ENCODE measurements around the gene ALPG.
"Not testable (repeated sequence)": the region's sequence is repeated elsewhere in the genome, so short reads cannot be mapped to it uniquely, and the experiment has no call there.

Gene ALPG

DNA sequence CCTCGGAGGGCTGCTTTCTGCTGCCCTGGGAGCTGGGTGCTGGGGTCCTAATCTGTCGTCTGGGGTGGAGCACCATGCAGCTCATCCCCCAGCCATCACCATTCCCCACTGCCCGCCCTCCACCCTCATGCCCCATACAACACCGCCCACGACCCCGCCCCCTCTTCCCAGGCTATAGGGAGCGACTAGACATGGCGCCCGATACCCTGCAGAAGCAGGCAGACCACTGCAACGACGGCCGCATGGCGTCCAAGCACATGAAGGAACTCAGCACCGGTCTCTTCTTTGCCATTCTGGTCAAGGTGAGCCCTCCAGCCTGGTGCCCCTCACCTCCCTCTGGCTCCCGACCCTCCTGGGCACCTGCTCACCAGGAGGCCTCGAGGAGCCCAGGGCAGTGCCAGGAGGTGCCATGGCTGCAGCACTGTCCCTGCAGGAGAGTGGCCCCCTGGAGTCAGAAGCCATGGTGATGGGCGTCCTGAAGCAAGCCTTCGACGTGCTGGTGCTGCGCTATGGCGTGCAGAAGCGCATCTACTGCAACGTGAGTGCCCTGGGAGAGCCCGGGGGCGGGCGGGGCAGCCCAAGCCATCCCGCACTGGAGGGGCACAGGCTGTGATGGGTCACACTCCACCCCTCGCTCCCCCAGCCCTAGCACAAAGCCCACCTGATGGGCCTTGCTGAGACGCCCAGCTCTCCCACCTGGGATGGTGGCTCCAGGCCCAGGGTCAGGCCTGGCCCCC, 38.7 kb downstream of the ALPG start:
- not testable (repeated sequence) for H3K9me3 ChIP-seq (ENCODE audit: control insufficient read depth in 1 of 2, low read length in 2 of 2); H3K36me3 ChIP-seq (ENCODE audit: control insufficient read depth in 1 of 2, insufficient read depth in 2 of 2, low read length in 2 of 2); H3K4me3 ChIP-seq (ENCODE audit: low read depth in 1 of 2, low read length in 2 of 2); H3K4me1 ChIP-seq (ENCODE audit: control insufficient read depth in 1 of 2, insufficient read depth in 2 of 2, low read length in 2 of 2); H3K27ac ChIP-seq (ENCODE audit: low read length); H3K27me3 ChIP-seq (ENCODE audit: low read depth, low read length)

DNA sequence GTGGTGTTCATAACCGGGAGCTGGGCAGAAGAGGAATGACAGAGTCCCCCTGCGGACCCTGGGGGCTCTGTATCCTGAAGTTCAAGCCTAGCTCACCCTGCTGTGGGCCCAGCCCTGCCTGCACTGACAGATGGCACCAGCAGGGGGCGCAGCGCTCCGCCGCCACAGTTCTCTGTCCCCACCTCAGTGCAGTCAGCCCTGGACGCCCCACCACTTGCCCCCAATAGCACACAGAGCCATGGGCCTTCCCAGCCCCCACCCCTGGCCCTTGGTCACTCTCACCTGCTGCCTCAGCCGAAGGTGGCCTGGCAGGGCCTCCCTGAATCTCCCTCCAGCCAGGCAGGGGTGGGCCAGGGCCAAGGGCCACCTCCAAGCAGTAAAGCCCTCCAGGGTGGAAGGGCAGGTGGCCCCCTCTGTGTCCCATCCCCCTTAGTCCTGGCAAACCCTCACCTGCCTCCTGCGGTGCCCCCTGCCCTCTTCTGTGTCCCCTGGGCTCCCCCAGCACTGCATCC, 39.7 kb downstream of the ALPG start:
- H3K27me3 ChIP-seq (ENCODE audit: low read depth, low read length); H3K27ac ChIP-seq (ENCODE audit: low read length); H3K4me3 ChIP-seq (ENCODE audit: low read depth in 1 of 2, low read length in 2 of 2); H3K36me3 ChIP-seq (ENCODE audit: control insufficient read depth in 1 of 2, insufficient read depth in 2 of 2, low read length in 2 of 2); H3K9me3 ChIP-seq (ENCODE audit: control insufficient read depth in 1 of 2, low read length in 2 of 2); H3K4me1 ChIP-seq (ENCODE audit: control insufficient read depth in 1 of 2, insufficient read depth in 2 of 2, low read length in 2 of 2): not testable (repeated sequence)

DNA sequence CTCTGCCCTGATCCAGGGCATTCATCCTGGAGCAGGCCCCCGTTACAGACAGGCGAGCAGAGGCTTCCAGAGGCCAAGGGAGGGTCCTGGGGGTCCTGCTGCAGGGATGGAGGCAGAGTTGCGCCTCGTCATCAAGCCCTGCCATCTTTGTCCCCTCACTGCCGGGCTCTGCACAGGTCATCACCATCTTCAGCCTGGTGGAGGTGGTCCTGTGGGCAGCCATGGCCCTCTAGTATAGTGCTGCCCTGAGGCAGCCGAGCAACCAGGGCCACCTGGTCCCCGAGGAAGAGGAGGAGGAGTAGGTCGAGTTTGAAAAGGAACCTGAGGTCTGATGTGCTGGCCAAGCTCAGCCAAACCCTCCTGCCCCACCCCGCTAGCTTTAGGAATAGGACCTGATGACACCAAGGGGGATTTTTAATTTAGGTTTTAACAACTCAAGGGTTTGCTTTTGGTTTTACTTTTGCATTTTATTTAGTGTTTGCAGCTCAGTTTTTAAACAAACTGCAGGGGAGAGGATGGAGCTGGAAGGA, 40.5 kb downstream of the ALPG start:
- H3K36me3 ChIP-seq (ENCODE audit: control insufficient read depth in 1 of 2, insufficient read depth in 2 of 2, low read length in 2 of 2), result no peaks in the 10 kb centered on the region

GRCh38 chr2:232447638-232448303, 41.1 kb downstream of the ALPG start:
- H3K36me3 ChIP-seq (ENCODE audit: control insufficient read depth in 1 of 2, insufficient read depth in 2 of 2, low read length in 2 of 2), result no peaks in the 10 kb centered on the region
- no peaks in the 10 kb centered on the region for H3K9me3 ChIP-seq (ENCODE audit: control insufficient read depth in 1 of 2, low read length in 2 of 2)
- no peaks in the 10 kb centered on the region for H3K27me3 ChIP-seq (ENCODE audit: low read depth, low read length)
- no peak overlapping the region for H3K27ac ChIP-seq (ENCODE audit: low read length)
- no peaks in the 10 kb centered on the region for H3K4me1 ChIP-seq (ENCODE audit: control insufficient read depth in 1 of 2, insufficient read depth in 2 of 2, low read length in 2 of 2)
- H3K4me3 ChIP-seq (ENCODE audit: low read depth in 1 of 2, low read length in 2 of 2), result no peak overlapping the region

More for the DNA sequence above, 40.5 kb downstream of the ALPG start:
- Histone ChIP-seq H3K27ac (ENCODE audit: low read length) (no peak overlapping the region), H3K4me3 (ENCODE audit: low read depth in 1 of 2, low read length in 2 of 2) (no peak overlapping the region), H3K27me3 (ENCODE audit: low read depth, low read length) (no peaks in the 10 kb centered on the region), H3K9me3 (ENCODE audit: control insufficient read depth in 1 of 2, low read length in 2 of 2) (no peaks in the 10 kb centered on the region), H3K4me1 (ENCODE audit: control insufficient read depth in 1 of 2, insufficient read depth in 2 of 2, low read length in 2 of 2) (no peaks in the 10 kb centered on the region)

GRCh38 chr2:232448304-232448690, 41.7 kb downstream of the ALPG start:
- Histone ChIP-seq H3K4me3 (ENCODE audit: low read depth in 1 of 2, low read length in 2 of 2) (no peak overlapping the region), H3K4me1 (ENCODE audit: control insufficient read depth in 1 of 2, insufficient read depth in 2 of 2, low read length in 2 of 2) (no peaks in the 10 kb centered on the region), H3K9me3 (ENCODE audit: control insufficient read depth in 1 of 2, low read length in 2 of 2) (no peaks in the 10 kb centered on the region), H3K36me3 (ENCODE audit: control insufficient read depth in 1 of 2, insufficient read depth in 2 of 2, low read length in 2 of 2) (no peaks in the 10 kb centered on the region), H3K27ac (ENCODE audit: low read length) (no peak overlapping the region), H3K27me3 (ENCODE audit: low read depth, low read length) (no peaks in the 10 kb centered on the region)

- Histone ChIP-seq H3K4me3 (ENCODE audit: low read depth in 1 of 2, low read length in 2 of 2) (no peak overlapping the region), H3K27me3 (ENCODE audit: low read depth, low read length) (no peaks in the 10 kb centered on the region), H3K4me1 (ENCODE audit: control insufficient read depth in 1 of 2, insufficient read depth in 2 of 2, low read length in 2 of 2) (no peaks in the 10 kb centered on the region), H3K36me3 (ENCODE audit: control insufficient read depth in 1 of 2, insufficient read depth in 2 of 2, low read length in 2 of 2) (no peaks in the 10 kb centered on the region), H3K27ac (ENCODE audit: low read length) (no peak overlapping the region), H3K9me3 (ENCODE audit: control insufficient read depth in 1 of 2, low read length in 2 of 2) (no peaks in the 10 kb centered on the region)
These were observed 43.3 kb downstream of the ALPG start for GRCh38 chr2:232449964-232450363.

GRCh38 chr2:232451645-232452044, 45.0 kb downstream of the ALPG start:
- H3K4me3 ChIP-seq (ENCODE audit: low read depth in 1 of 2, low read length in 2 of 2); H3K36me3 ChIP-seq (ENCODE audit: control insufficient read depth in 1 of 2, insufficient read depth in 2 of 2, low read length in 2 of 2); H3K9me3 ChIP-seq (ENCODE audit: control insufficient read depth in 1 of 2, low read length in 2 of 2); H3K27ac ChIP-seq (ENCODE audit: low read length); H3K4me1 ChIP-seq (ENCODE audit: control insufficient read depth in 1 of 2, insufficient read depth in 2 of 2, low read length in 2 of 2); H3K27me3 ChIP-seq (ENCODE audit: low read depth, low read length): not testable (repeated sequence)

GRCh38 chr2:232454630-232455029, 48.0 kb downstream of the ALPG start:
- no peaks in the 10 kb centered on the region for H3K27me3 ChIP-seq (ENCODE audit: low read depth, low read length)
- no peak overlapping the region for H3K4me3 ChIP-seq (ENCODE audit: low read depth in 1 of 2, low read length in 2 of 2)
- H3K27ac ChIP-seq (ENCODE audit: low read length), result no peak overlapping the region
- H3K36me3 ChIP-seq (ENCODE audit: control insufficient read depth in 1 of 2, insufficient read depth in 2 of 2, low read length in 2 of 2), result no peaks in the 10 kb centered on the region
- no peaks in the 10 kb centered on the region for H3K9me3 ChIP-seq (ENCODE audit: control insufficient read depth in 1 of 2, low read length in 2 of 2)
- H3K4me1 ChIP-seq (ENCODE audit: control insufficient read depth in 1 of 2, insufficient read depth in 2 of 2, low read length in 2 of 2), result no peaks in the 10 kb centered on the region

- H3K9me3 ChIP-seq (ENCODE audit: control insufficient read depth in 1 of 2, low read length in 2 of 2), result no peaks in the 10 kb centered on the region
- no peak within 1 kb of the TSS for H3K4me3 ChIP-seq (ENCODE audit: low read depth in 1 of 2, low read length in 2 of 2)
- no peaks in the 10 kb centered on the region for H3K27me3 ChIP-seq (ENCODE audit: low read depth, low read length)
- no peak within 1 kb of the TSS for H3K27ac ChIP-seq (ENCODE audit: low read length)
- H3K36me3 ChIP-seq (ENCODE audit: control insufficient read depth in 1 of 2, insufficient read depth in 2 of 2, low read length in 2 of 2), result no peaks in the 10 kb centered on the region
- no peaks in the 10 kb centered on the region for H3K4me1 ChIP-seq (ENCODE audit: control insufficient read depth in 1 of 2, insufficient read depth in 2 of 2, low read length in 2 of 2)
These were observed 49.0 kb downstream of the ALPG start, which contains the start of gene ALPI for GRCh38 chr2:232455426-232456255. Gene ALPI, plus strand, starts transcription at chr2:232456153. Its CDS starts 47 bp downstream, at chr2:232456200.

- Histone ChIP-seq H3K36me3 (ENCODE audit: control insufficient read depth in 1 of 2, insufficient read depth in 2 of 2, low read length in 2 of 2) (no peaks in the 10 kb centered on the region), H3K4me1 (ENCODE audit: control insufficient read depth in 1 of 2, insufficient read depth in 2 of 2, low read length in 2 of 2) (no peaks in the 10 kb centered on the region), H3K9me3 (ENCODE audit: control insufficient read depth in 1 of 2, low read length in 2 of 2) (no peaks in the 10 kb centered on the region), H3K4me3 (ENCODE audit: low read depth in 1 of 2, low read length in 2 of 2) (no peak overlapping the region), H3K27me3 (ENCODE audit: low read depth, low read length) (no peaks in the 10 kb centered on the region), H3K27ac (ENCODE audit: low read length) (no peak overlapping the region)
These were observed 49.9 kb downstream of the ALPG start for GRCh38 chr2:232456296-232457120.

Data from muscle layer of duodenum (tissue), 2 donors.